DND-41 (cell line): ENCODE data around the gene SMIM35.

ENCODE experiments used
- ATAC-seq: fragments of 200-7000 bp; cut with Tn5 transposase; 3 replicates; pipeline ENCODE4 v1.9.1; 2021; ENCODE audit warnings: low read depth; ENCODE audit not compliant: insufficient read depth
- DNase-seq: peaks from one replicate; pipeline ENCODE4 v3.0.0-alpha.2; 2020
- H2AFZ ChIP-seq: 2 replicates; pipeline ENCODE4 v1.6.0; 2012; ENCODE audit warnings: low read depth, low read length
- H3K27ac ChIP-seq: 2 replicates; pipeline ENCODE4 v1.5.1; 2012; ENCODE audit warnings: low read length, inconsistent platforms
- H3K27me3 ChIP-seq: fragments of 200-600 bp; sonication (generic); 2 replicates; pipeline ENCODE4 v1.6.0; 2012; ENCODE audit warnings: low read length, mild to moderate bottlenecking, inconsistent platforms; ENCODE audit not compliant: insufficient read depth, poor library complexity
- H3K36me3 ChIP-seq: 2 replicates; pipeline ENCODE4 v1.5.1; 2012; ENCODE audit warnings: low read length, inconsistent platforms; ENCODE audit not compliant: insufficient read depth
- H3K4me1 ChIP-seq: 2 replicates; pipeline ENCODE4 v1.5.1; 2012; ENCODE audit warnings: mild to moderate bottlenecking, low read length; ENCODE audit not compliant: insufficient read depth
- H3K4me2 ChIP-seq: 2 replicates; pipeline ENCODE4 v1.6.0; 2012; ENCODE audit warnings: mild to moderate bottlenecking, moderate library complexity, low read length, inconsistent platforms; ENCODE audit not compliant: insufficient read depth
- H3K4me3 ChIP-seq, 2 experiments: fragments of 200-600 bp in 1 of 2; shearing (Covaris generic) in 1 of 2; 2 replicates each; pipeline ENCODE4 v1.5.1; 2012 to 2016; ENCODE audit warnings: inconsistent platforms in 2 of 2, low read length in 2 of 2, mild to moderate bottlenecking in 2 of 2, low read depth in 1 of 2, moderate library complexity in 1 of 2
- H3K79me2 ChIP-seq: 2 replicates; pipeline ENCODE4 v1.6.0; 2012; ENCODE audit warnings: low read length, inconsistent platforms; ENCODE audit not compliant: insufficient read depth
- H3K9ac ChIP-seq: 2 replicates; pipeline ENCODE4 v1.6.0; 2012; ENCODE audit warnings: low read depth, mild to moderate bottlenecking, inconsistent platforms, low read length, moderate library complexity
- H3K9me3 ChIP-seq: 2 replicates; pipeline ENCODE4 v1.5.1; 2012; ENCODE audit warnings: low read length, moderate library complexity, mild to moderate bottlenecking, inconsistent platforms; ENCODE audit not compliant: insufficient read depth, severe bottlenecking
- H4K20me1 ChIP-seq: 2 replicates; pipeline ENCODE4 v1.6.0; 2012; ENCODE audit warnings: low read length; ENCODE audit not compliant: insufficient read depth
- CTCF ChIP-seq: IDR thresholded peaks from 2 replicates; pipeline ENCODE4 v1.5.1; 2012; ENCODE audit warnings: borderline replicate concordance, low read length, moderate library complexity, mild to moderate bottlenecking; ENCODE audit not compliant: poor library complexity, severe bottlenecking; ENCODE audit errors: extremely low read depth
- EZH2 ChIP-seq: IDR thresholded peaks from 3 replicates; pipeline ENCODE4 v1.6.1; 2012; ENCODE audit warnings: borderline replicate concordance, low read depth, mild to moderate bottlenecking, moderate library complexity, low read length, inconsistent platforms; ENCODE audit not compliant: severe bottlenecking

The SMIM35 gene

GRCh38 chr11:118050208-118050891 lies 36.4 kb downstream of the SMIM35 start:
- Histone ChIP-seq H3K27me3 (no peaks in the 10 kb centered on the region), H3K4me1 (peaks cover 15% of the 10 kb centered on the region), H3K36me3 (no peaks in the 10 kb centered on the region), H3K9me3 (no peaks in the 10 kb centered on the region), H3K4me3 (no peak overlapping the region), H3K4me2 (no peak overlapping the region), H3K27ac (no peak overlapping the region), H3K9ac (no peak overlapping the region), H3K79me2 (no peaks in the 10 kb centered on the region), H4K20me1 (no peaks in the 10 kb centered on the region), H2AFZ (no peak overlapping the region)
- TF ChIP-seq CTCF: no peak
- no peak for TF ChIP-seq EZH2
- ATAC-seq (no peak), DNase-seq (no peak)

- Histone ChIP-seq H3K36me3 (no peaks in the 10 kb centered on the region), H3K79me2 (no peaks in the 10 kb centered on the region), H3K4me1 (peaks cover 15% of the 10 kb centered on the region), H4K20me1 (no peaks in the 10 kb centered on the region), H3K27ac (no peak overlapping the region), H2AFZ (no peak overlapping the region), H3K4me2 (no peak overlapping the region), H3K27me3 (no peaks in the 10 kb centered on the region), H3K4me3 (no peak overlapping the region), H3K9me3 (no peaks in the 10 kb centered on the region), H3K9ac (no peak overlapping the region)
- ATAC-seq (no peak), DNase-seq (no peak)
- no peak for TF ChIP-seq EZH2
- TF ChIP-seq CTCF: no peak
These were observed 37.0 kb downstream of the SMIM35 start for GRCh38 chr11:118049771-118050170.

DNA sequence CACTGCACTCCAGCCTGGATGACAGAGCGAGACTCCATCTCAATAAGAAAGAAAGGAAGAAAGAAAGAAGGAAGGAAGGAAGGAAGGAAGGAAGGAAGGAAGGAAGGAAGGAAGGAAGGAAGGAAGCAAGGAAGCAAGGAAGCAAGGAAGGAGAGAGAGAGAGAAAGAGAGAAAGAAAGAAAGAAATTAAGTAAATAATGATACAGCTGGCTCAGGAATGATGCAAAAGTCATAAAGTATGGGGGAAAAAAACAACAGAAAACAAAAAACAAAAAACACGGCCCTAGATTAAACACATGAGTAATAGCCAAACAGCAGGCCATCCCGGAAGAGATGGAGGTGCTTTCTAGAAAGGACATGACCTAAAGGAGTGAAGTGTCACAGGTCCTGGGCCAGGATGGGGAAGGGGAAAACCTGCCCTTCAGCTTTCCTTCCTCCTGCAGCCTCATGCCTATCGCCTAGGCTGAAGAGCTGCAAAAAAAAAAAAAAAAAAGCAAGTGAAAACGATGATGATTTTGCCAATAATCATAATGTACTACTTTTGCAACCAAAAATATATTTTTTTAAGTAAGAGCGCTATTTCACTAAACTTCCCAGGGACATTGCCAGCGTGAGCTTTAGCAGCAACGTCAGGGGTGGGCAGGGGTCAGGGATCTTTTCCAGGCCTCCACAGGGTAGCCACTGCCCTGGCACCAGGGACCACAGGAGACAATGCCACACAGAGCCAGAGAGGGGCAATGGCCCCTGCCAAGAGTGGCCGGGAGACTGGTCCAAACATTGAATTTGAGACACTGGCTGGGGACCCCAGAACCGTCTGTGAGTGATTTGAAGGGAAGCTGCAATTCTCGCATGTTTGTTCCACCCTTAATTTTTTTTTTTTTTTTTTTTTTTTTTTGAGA lies 38.0 kb downstream of the SMIM35 start:
- no peak for DNase-seq
- no peak overlapping the region for H3K4me2 ChIP-seq
- H3K27me3 ChIP-seq: no peaks in the 10 kb centered on the region
- no peaks in the 10 kb centered on the region for H4K20me1 ChIP-seq
- H3K36me3 ChIP-seq: no peaks in the 10 kb centered on the region
- no peak overlapping the region for H3K4me3 ChIP-seq
- H3K27ac ChIP-seq: no peak overlapping the region
- H3K4me1 ChIP-seq: peaks cover 15% of the 10 kb centered on the region
- no peaks in the 10 kb centered on the region for H3K79me2 ChIP-seq
- no peak for TF ChIP-seq CTCF
- H3K9ac ChIP-seq: no peak overlapping the region
- no peaks in the 10 kb centered on the region for H3K9me3 ChIP-seq
- no peak for ATAC-seq
- no peak overlapping the region for H2AFZ ChIP-seq
